BJ (cell line): ENCODE data around the gene MSH3. TPM values are rescaled to one million over a fixed set of nuclear protein-coding genes. Genes with fewer than 3 reads are reported as not detected.

ENCODE experiments used
- CTCF ChIA-PET: fragments of 350-600 bp; formaldehyde crosslinking; extraction: SDS; loops from one replicate; lab custom pipeline; 2021; ENCODE audit warnings: antibody characterized with exemption, inconsistent platforms; lab: Yijun Ruan, JAX
- POLR2A ChIA-PET: fragments of 300-600 bp; sonication (Branson Sonifier 250); formaldehyde crosslinking; extraction: SDS; loops from one replicate; lab custom pipeline; 2021; ENCODE audit warnings: antibody characterized with exemption; lab: Charles Lee
- DNase-seq: peaks from one replicate; pipeline ENCODE4 v3.0.0-alpha.2; 2011; ENCODE audit warnings: low read depth
- H3K27me3 ChIP-seq: 2 replicates; pipeline ENCODE4 v1.6.0; 2011; ENCODE audit warnings: low read length; ENCODE audit not compliant: control insufficient read depth, insufficient read depth
- H3K36me3 ChIP-seq: 2 replicates; pipeline ENCODE4 v1.5.1; 2011; ENCODE audit warnings: low read length; ENCODE audit not compliant: control insufficient read depth, insufficient read depth
- H3K4me3 ChIP-seq: 2 replicates; pipeline ENCODE4 v1.5.1; 2011; ENCODE audit warnings: low read depth, mild to moderate bottlenecking, control low read depth, low read length
- polyA plus RNA-seq: library from polyadenylated mRNA; depleted of rRNA; stranded (reverse); fragments of >200 nt; gene quantifications from 2 replicates; pipeline ENCODE4 v1.2.3, GENCODE V29; 2011
- TF ChIP-seq, protein P1 (sequence below): IDR thresholded peaks from 2 replicates; pipeline ENCODE4 v1.5.1; 2011; ENCODE audit warnings: low read depth, mild to moderate bottlenecking, control low read depth, inconsistent platforms, low read length, moderate library complexity; ENCODE audit not compliant: insufficient read depth

The MSH3 gene
- polyA plus RNA-seq, 1 experiment = 4.0 TPM

DNA sequence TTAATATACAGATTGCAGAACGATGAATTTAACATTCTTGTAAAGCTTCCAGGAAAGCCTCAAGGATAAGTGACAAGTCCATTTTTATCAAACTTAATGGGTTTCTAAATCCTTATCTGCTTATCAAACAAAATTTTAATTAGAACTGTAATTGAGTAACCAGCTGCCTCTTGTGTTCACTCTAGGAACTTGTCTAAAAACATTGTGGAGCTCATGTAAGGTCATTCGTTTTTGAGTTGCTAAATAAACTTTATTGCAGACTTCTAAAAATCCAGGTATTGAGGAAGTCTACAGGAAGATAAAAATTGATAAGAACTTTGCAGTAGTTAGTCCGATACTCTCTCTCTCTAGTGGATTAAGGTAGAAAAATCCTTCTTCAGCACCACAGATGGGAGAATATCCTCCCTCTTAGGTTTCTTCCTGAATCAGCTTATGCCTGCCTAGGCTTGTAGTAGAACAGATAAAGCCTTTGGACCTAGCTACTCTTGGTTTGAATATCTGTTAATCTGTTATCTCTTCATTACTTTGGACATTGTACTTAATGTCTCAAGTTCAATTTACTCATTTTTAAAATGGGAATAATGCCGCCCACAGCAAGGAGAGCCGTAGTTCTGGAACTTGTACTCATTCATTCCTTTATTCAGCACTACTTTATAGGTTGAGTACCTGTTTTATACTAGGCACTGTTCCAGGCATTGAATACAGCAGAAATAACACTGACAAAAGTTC lies 60.3 kb downstream of the MSH3 start:
- no peak overlapping the region for H3K4me3 ChIP-seq
- ChIA-PET CTCF (no interaction called here), POLR2A (no interaction called here)
- TF ChIP-seq, protein P1, sequence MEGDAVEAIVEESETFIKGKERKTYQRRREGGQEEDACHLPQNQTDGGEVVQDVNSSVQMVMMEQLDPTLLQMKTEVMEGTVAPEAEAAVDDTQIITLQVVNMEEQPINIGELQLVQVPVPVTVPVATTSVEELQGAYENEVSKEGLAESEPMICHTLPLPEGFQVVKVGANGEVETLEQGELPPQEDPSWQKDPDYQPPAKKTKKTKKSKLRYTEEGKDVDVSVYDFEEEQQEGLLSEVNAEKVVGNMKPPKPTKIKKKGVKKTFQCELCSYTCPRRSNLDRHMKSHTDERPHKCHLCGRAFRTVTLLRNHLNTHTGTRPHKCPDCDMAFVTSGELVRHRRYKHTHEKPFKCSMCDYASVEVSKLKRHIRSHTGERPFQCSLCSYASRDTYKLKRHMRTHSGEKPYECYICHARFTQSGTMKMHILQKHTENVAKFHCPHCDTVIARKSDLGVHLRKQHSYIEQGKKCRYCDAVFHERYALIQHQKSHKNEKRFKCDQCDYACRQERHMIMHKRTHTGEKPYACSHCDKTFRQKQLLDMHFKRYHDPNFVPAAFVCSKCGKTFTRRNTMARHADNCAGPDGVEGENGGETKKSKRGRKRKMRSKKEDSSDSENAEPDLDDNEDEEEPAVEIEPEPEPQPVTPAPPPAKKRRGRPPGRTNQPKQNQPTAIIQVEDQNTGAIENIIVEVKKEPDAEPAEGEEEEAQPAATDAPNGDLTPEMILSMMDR = no peak
- no peaks in the 10 kb centered on the region for H3K27me3 ChIP-seq
- peaks cover 2% of the 10 kb centered on the region for H3K36me3 ChIP-seq
- no peak for DNase-seq

DNA sequence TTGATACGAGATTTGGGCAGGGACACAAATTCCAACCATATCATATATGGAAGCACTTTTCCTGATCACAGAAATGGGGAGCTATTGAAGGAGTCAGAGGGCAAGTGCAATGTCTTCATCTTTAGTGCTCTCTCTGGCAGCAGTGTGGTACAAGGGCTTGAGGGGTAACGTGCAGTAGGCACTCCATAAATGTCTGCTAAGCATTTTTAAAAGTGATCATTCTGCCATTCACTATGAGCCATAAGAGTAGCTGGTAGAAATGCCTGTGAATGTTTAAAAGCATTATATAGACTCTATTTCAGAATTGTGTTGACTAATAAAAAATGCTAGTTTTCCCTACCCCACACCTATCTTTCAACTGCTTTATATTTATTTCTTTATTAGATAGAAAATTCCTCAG lies 61.4 kb downstream of the MSH3 start:
- TF ChIP-seq, protein P1 = no peak
- ChIA-PET CTCF (interaction anchor here (1.5 kb wide), 1 partner anchor 11 kb away, joined by 5 read pairs; no protein-coding TSS in a partner anchor), POLR2A (interaction anchor here (0.6 kb wide), 1 partner anchor 227 kb away, joined by 4 read pairs; no protein-coding TSS in a partner anchor)
- DNase-seq = no peak
- Histone ChIP-seq H3K27me3 (no peaks in the 10 kb centered on the region), H3K4me3 (no peak overlapping the region), H3K36me3 (peaks cover 2% of the 10 kb centered on the region)

DNA sequence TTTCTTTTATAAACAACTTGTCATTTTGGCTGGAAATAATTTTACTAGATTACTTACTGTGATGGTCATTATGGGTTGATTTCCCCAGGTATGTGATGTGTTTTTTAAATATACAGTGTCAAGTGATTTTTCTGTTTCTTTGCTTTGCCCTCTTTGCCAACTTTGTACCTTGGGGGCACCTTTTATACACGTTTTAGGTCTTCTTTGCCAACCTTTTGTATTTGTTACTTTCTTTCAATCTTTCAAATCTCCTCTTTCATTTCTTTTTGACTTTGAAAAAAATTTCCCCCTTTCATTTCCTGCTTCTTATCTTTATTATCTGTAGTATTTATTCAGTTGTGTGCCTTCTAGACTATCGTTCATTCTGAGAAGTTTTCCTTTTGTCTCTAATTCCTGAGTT lies 65.7 kb downstream of the MSH3 start:
- H3K27me3 ChIP-seq = no peaks in the 10 kb centered on the region
- ChIA-PET CTCF (no interaction called here), POLR2A (no interaction called here)
- TF ChIP-seq, protein P1 = no peak
- no peaks in the 10 kb centered on the region for H3K36me3 ChIP-seq
- H3K4me3 ChIP-seq = no peak overlapping the region
- no peak for DNase-seq

DNA sequence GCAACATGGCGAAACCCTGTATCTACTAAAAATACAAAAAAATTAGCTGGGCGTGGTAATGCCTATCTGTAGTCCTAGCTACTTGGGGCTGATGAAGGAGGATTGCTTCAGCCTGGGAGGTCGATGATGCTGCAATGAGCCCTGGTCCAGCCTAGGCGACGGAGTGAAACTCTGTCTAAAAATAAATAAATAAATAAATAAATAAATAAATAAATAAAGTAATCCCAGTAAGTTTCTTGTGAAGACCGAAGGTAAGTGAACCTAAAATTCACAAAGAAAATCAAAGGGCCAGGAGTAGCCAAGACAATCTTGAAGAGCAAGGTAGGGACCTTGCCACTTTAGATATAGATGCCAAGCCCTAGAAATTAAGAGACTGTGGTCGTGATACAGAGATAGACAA lies 68.5 kb downstream of the MSH3 start:
- no peak for DNase-seq
- ChIA-PET POLR2A (no interaction called here), CTCF (interaction anchor here (1.0 kb wide), 1 partner anchor 182 kb away, joined by 3 read pairs; no protein-coding TSS in a partner anchor)

DNA sequence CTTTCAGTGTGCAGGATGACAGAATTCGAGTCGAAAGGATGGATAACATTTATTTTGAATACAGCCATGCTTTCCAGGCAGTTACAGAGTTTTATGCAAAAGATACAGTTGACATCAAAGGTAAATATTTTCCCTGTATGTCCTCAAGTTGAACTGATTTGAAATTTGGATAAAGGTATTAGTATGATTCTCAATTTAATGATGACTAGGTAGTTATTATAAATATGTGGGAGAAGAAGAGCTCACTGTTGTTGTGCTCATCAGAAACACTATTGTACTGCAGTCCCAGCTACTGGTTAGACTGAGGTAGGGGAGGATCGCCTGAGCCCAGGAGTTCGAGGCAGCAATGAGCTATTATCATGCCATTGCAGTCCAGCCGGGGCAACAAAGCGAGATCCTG lies 71.0 kb downstream of the MSH3 start:
- DNase-seq = no peak

More for the DNA sequence above, 68.5 kb downstream of the MSH3 start:
- TF ChIP-seq, protein P1 = no peak
- Histone ChIP-seq H3K27me3 (no peaks in the 10 kb centered on the region), H3K4me3 (no peak overlapping the region), H3K36me3 (no peaks in the 10 kb centered on the region; the same call in none of the 2 replicates)

More for the DNA sequence above, 71.0 kb downstream of the MSH3 start:
- no peaks in the 10 kb centered on the region for H3K27me3 ChIP-seq
- ChIA-PET POLR2A (interaction anchor here (0.7 kb wide), 1 partner anchor 141 kb away, joined by 4 read pairs; no protein-coding TSS in a partner anchor), CTCF (no interaction called here)
- TF ChIP-seq, protein P1 = no peak
- H3K4me3 ChIP-seq = no peak overlapping the region
- H3K36me3 ChIP-seq = no peaks in the 10 kb centered on the region; the same call in none of the 2 replicates
